H9 (cell line): ENCODE results near the gene GRID1. TPM values are rescaled to one million over a fixed set of nuclear protein-coding genes. Genes with fewer than 3 reads are reported as not detected.

Experiments
- DNase-seq: peaks from one replicate; pipeline ENCODE4 v3.0.0-alpha.2; 2017
- H2AFZ ChIP-seq: one replicate; pipeline ENCODE4 v1.6.1; 2013; ENCODE audit warnings: mild to moderate bottlenecking, low read length, control low read depth, moderate library complexity
- H2AK5ac ChIP-seq: 2 replicates; pipeline ENCODE4 v1.6.1; 2013; ENCODE audit warnings: low read length, control low read depth, mixed read lengths; ENCODE audit not compliant: insufficient read length
- H2BK120ac ChIP-seq: one replicate; pipeline ENCODE4 v1.6.1; 2013; ENCODE audit warnings: low read depth, mild to moderate bottlenecking, low read length, control low read depth, inconsistent platforms; ENCODE audit not compliant: poor library complexity, severe bottlenecking
- H2BK12ac ChIP-seq: 2 replicates; pipeline ENCODE4 v1.6.1; 2013; ENCODE audit warnings: low read length, control low read depth, mixed read lengths, low read depth; ENCODE audit not compliant: insufficient read length
- H2BK15ac ChIP-seq: 2 replicates; pipeline ENCODE4 v1.6.1; 2013; ENCODE audit warnings: low read depth, low read length, control low read depth
- H2BK20ac ChIP-seq: one replicate; pipeline ENCODE4 v1.6.1; 2013; ENCODE audit warnings: low read depth, mild to moderate bottlenecking, low read length, control low read depth, inconsistent platforms; ENCODE audit not compliant: poor library complexity, severe bottlenecking
- H2BK5ac ChIP-seq: 2 replicates; pipeline ENCODE4 v1.6.1; 2013; ENCODE audit warnings: low read length, control low read depth, mixed read lengths; ENCODE audit not compliant: insufficient read length
- H3K14ac ChIP-seq: 2 replicates; pipeline ENCODE4 v1.6.1; 2013; ENCODE audit warnings: low read length, control low read depth; ENCODE audit not compliant: insufficient read depth
- H3K18ac ChIP-seq: 2 replicates; pipeline ENCODE4 v1.6.1; 2013; ENCODE audit warnings: low read depth, mild to moderate bottlenecking, mixed read lengths, low read length, control low read depth; ENCODE audit not compliant: insufficient read length
- H3K23ac ChIP-seq: 2 replicates; pipeline ENCODE4 v1.6.1; 2013; ENCODE audit warnings: low read length, control low read depth, mixed read lengths, low read depth; ENCODE audit not compliant: insufficient read length
- H3K23me2 ChIP-seq: 2 replicates; pipeline ENCODE4 v1.6.1; 2013; ENCODE audit warnings: low read depth, mild to moderate bottlenecking, mixed read lengths, low read length, control low read depth; ENCODE audit not compliant: insufficient read length, poor library complexity, severe bottlenecking
- H3K27ac ChIP-seq: 2 replicates; pipeline ENCODE4 v1.5.1; 2013; ENCODE audit warnings: low read length, control low read depth, mixed read lengths, low read depth; ENCODE audit not compliant: insufficient read length
- H3K27me3 ChIP-seq: 2 replicates; pipeline ENCODE4 v1.6.1; 2013; ENCODE audit warnings: low read length, control low read depth, inconsistent platforms; ENCODE audit not compliant: insufficient read depth
- H3K4ac ChIP-seq: 2 replicates; pipeline ENCODE4 v1.6.1; 2013; ENCODE audit warnings: low read depth, mild to moderate bottlenecking, control low read depth, inconsistent platforms, low read length, moderate library complexity
- H3K4me1 ChIP-seq: 2 replicates; pipeline ENCODE4 v1.6.1; 2013; ENCODE audit warnings: low read length, control low read depth, inconsistent platforms; ENCODE audit not compliant: insufficient read depth
- H3K4me2 ChIP-seq: 2 replicates; pipeline ENCODE4 v1.6.1; 2013; ENCODE audit warnings: low read length, control low read depth, mixed read lengths; ENCODE audit not compliant: insufficient read length, insufficient read depth
- H3K56ac ChIP-seq: 2 replicates; pipeline ENCODE4 v1.6.1; 2013; ENCODE audit warnings: low read depth, mild to moderate bottlenecking, mixed read lengths, low read length, control low read depth; ENCODE audit not compliant: insufficient read length
- H3K79me1 ChIP-seq: 2 replicates; pipeline ENCODE4 v1.6.1; 2013; ENCODE audit warnings: low read depth, mild to moderate bottlenecking, moderate library complexity, low read length, control low read depth, inconsistent platforms; ENCODE audit not compliant: insufficient read depth, poor library complexity, severe bottlenecking
- H3K79me2 ChIP-seq: 2 replicates; pipeline ENCODE4 v1.6.1; 2013; ENCODE audit warnings: low read length, control low read depth, inconsistent platforms; ENCODE audit not compliant: insufficient read depth
- H3K9ac ChIP-seq: 2 replicates; pipeline ENCODE4 v1.6.1; 2013; ENCODE audit warnings: low read length, control low read depth, mixed read lengths; ENCODE audit not compliant: insufficient read length; ENCODE audit errors: extremely low read depth
- H3K9me3 ChIP-seq: one replicate; pipeline ENCODE4 v1.6.1; 2013; ENCODE audit warnings: low read depth, low read length, inconsistent platforms; ENCODE audit not compliant: control insufficient read depth
- H3T11ph ChIP-seq: one replicate; pipeline ENCODE4 v1.6.1; 2013; ENCODE audit warnings: mild to moderate bottlenecking, low read length, control low read depth, inconsistent platforms
- H4K20me1 ChIP-seq: one replicate; pipeline ENCODE4 v1.6.1; 2013; ENCODE audit not compliant: control insufficient read depth, insufficient read length, insufficient read depth
- H4K5ac ChIP-seq: 2 replicates; pipeline ENCODE4 v1.6.1; 2013; ENCODE audit warnings: low read depth, mild to moderate bottlenecking, mixed read lengths, low read length, control low read depth; ENCODE audit not compliant: insufficient read length
- H4K8ac ChIP-seq: replicated peaks from 2 replicates; pipeline ENCODE4 v1.6.1; 2013; ENCODE audit warnings: low read length, control low read depth, mixed read lengths, low read depth; ENCODE audit not compliant: insufficient read length
- H4K91ac ChIP-seq: 2 replicates; pipeline ENCODE4 v1.6.1; 2013; ENCODE audit warnings: low read depth, mild to moderate bottlenecking, moderate library complexity, mixed read lengths, low read length, control low read depth; ENCODE audit not compliant: insufficient read length
- H3K27ac Mint-ChIP-seq, 3 experiments: 2 replicates in 2 of 3; 3 replicates in 1 of 3; pipeline ENCODE4 v1.8.0; 2020 to 2021; ENCODE audit warnings: mixed read lengths in 3 of 3, mild to moderate bottlenecking in 1 of 3, moderate library complexity in 1 of 3
- H3K27me3 Mint-ChIP-seq: 2 replicates; pipeline ENCODE4 v1.8.0; 2021; ENCODE audit warnings: low read depth, mild to moderate bottlenecking, moderate library complexity, mixed read lengths
- H3K36me3 Mint-ChIP-seq, 3 experiments: 2 replicates in 2 of 3; 3 replicates in 1 of 3; pipeline ENCODE4 v1.8.0; 2020 to 2021; ENCODE audit warnings: low read depth in 3 of 3, mixed read lengths in 3 of 3; ENCODE audit not compliant: insufficient read depth in 1 of 3
- H3K4me1 Mint-ChIP-seq, 2 experiments: 2 replicates each; pipeline ENCODE4 v1.8.0; 2020; ENCODE audit warnings: mixed read lengths in 2 of 2
- H3K4me3 Mint-ChIP-seq, 2 experiments: 2 replicates in 1 of 2; 3 replicates in 1 of 2; pipeline ENCODE4 v1.8.0; 2020 to 2021; ENCODE audit warnings: mild to moderate bottlenecking in 2 of 2, mixed read lengths in 2 of 2, moderate library complexity in 1 of 2
- H3K9me3 Mint-ChIP-seq, 2 experiments: 2 replicates in 1 of 2; 3 replicates in 1 of 2; pipeline ENCODE4 v1.8.0; 2020; ENCODE audit warnings: mild to moderate bottlenecking in 2 of 2, mixed read lengths in 2 of 2, moderate library complexity in 1 of 2
- CTCF ChIP-seq: fragments of 200-600 bp; sonication (generic); conservative IDR thresholded peaks from 3 replicates; pipeline ENCODE4 v1.8.0; 2021; ENCODE audit warnings: antibody characterized with exemption, mild to moderate bottlenecking
- WGBS: extraction: QIAGEN DNeasy Blood & Tissue Kit; methylation state at CpG from one replicate; pipeline ENCODE4 v1.1.7; 2013; ENCODE audit warnings: missing lambda C conversion rate, low lambda C conversion rate, mixed read lengths; ENCODE audit not compliant: insufficient read length; ENCODE audit errors: extremely low coverage; 5-methylcytosine and 5-hydroxymethylcytosine counted together
- microRNA-seq: library from miRNA; unstranded; fragments of <30 nt; microRNA quantifications from one replicate; pipeline ENCODE4, GENCODE V29; 2020; ENCODE audit warnings: borderline microRNAs expressed
- total RNA-seq: library from RNA; stranded (reverse); gene quantifications from 2 replicates; pipeline ENCODE4 v1.2.1, GENCODE V29; 2021

The GRID1 gene
- total RNA-seq, 1 experiment from 2014 or later: 0.35 TPM

- H4K91ac ChIP-seq: no peak overlapping the region
- no peak overlapping the region for H2BK20ac ChIP-seq
- no peaks in the 10 kb centered on the region for H3K79me1 ChIP-seq
- no peak for TF ChIP-seq CTCF
- H2AK5ac ChIP-seq: no peak overlapping the region
- H3K23me2 ChIP-seq: no peaks in the 10 kb centered on the region
- H3K9ac ChIP-seq: no peak overlapping the region
- H3K27ac ChIP-seq: no peak overlapping the region
- no peak overlapping the region for H3K56ac ChIP-seq
- Mint-ChIP-seq H3K27ac (no peak overlapping the region), H3K36me3 (no peaks in the 10 kb centered on the region), H3K4me3 (no peak overlapping the region), H3K27me3 (no peaks in the 10 kb centered on the region), H3K4me1 (no peaks in the 10 kb centered on the region), H3K9me3 (no peaks in the 10 kb centered on the region)
- H2BK5ac ChIP-seq: no peak overlapping the region
- H4K20me1 ChIP-seq: no peaks in the 10 kb centered on the region
- DNase-seq: no peak
- H3K9me3 ChIP-seq: no peaks in the 10 kb centered on the region
- H2BK120ac ChIP-seq: no peak overlapping the region
- H3K4me1 ChIP-seq: no peaks in the 10 kb centered on the region
- no peak overlapping the region for H2BK15ac ChIP-seq
- no peak overlapping the region for H3K18ac ChIP-seq
- no peaks in the 10 kb centered on the region for H3K79me2 ChIP-seq
- no peak overlapping the region for H2AFZ ChIP-seq
- no peak overlapping the region for H3T11ph ChIP-seq
- H3K4ac ChIP-seq: no peak overlapping the region
- no peak overlapping the region for H4K8ac ChIP-seq
- no peak overlapping the region for H3K23ac ChIP-seq
- no peak overlapping the region for H4K5ac ChIP-seq
- H2BK12ac ChIP-seq: no peak overlapping the region
- WGBS: no CpG with 5 or more reads among the region's 2 CpGs
- no peak overlapping the region for H3K4me2 ChIP-seq
- H3K14ac ChIP-seq: no peak overlapping the region
- no peaks in the 10 kb centered on the region for H3K27me3 ChIP-seq
These were observed 809.5 kb downstream of the GRID1 start for GRCh38 chr10:85557077-85557476.

Small RNA genes lying within 50 kb of the gene (microRNA-seq; reads per million reads assigned to microRNA genes)
- 0.35 reads per million for gene MIR346

Other genes with a start within 250 kb of the GRID1 start
- 57.3 and 61.4 TPM in 2 replicates for gene WAPL, start 155.0 kb upstream of the GRID1 start, total RNA-seq